Loucy (cell line): ENCODE results near the gene MYCBP2.
"Not testable (repeated sequence)": the region's sequence is repeated elsewhere in the genome, so short reads cannot be mapped to it uniquely, and the experiment has no call there.

Source experiments
- H2AFZ ChIP-seq: fragments of 200-600 bp; sonication (generic); 2 replicates; pipeline ENCODE4 v1.6.0; 2016; ENCODE audit warnings: antibody characterized with exemption, mild to moderate bottlenecking, low read length, moderate library complexity
- H3F3A ChIP-seq: fragments of 200-600 bp; 2 replicates; pipeline ENCODE4 v1.6.0; 2016; ENCODE audit warnings: antibody characterized with exemption, low read depth, mild to moderate bottlenecking
- H3K27me3 ChIP-seq: fragments of 200-600 bp; sonication (generic); 2 replicates; pipeline ENCODE4 v1.6.1; 2014; ENCODE audit warnings: low read length, mild to moderate bottlenecking; ENCODE audit not compliant: insufficient read depth, poor library complexity, severe bottlenecking
- H3K36me3 ChIP-seq: fragments of 200-600 bp; sonication (generic); 2 replicates; pipeline ENCODE4 v1.6.1; 2016; ENCODE audit warnings: low read length; ENCODE audit not compliant: insufficient read depth
- H3K4me1 ChIP-seq: fragments of 200-600 bp; sonication (generic); 2 replicates; pipeline ENCODE4 v1.5.1; 2014; ENCODE audit warnings: low read length, mild to moderate bottlenecking; ENCODE audit not compliant: insufficient read depth, poor library complexity, severe bottlenecking
- H3K4me2 ChIP-seq: fragments of 200-600 bp; sonication (generic); 2 replicates; pipeline ENCODE4 v1.6.0; 2014; ENCODE audit warnings: antibody characterized with exemption, low read length, low read depth, mild to moderate bottlenecking; ENCODE audit not compliant: poor library complexity, severe bottlenecking
- H3K4me3 ChIP-seq: fragments of 200-600 bp; sonication (generic); 2 replicates; pipeline ENCODE4 v1.5.1; 2014; ENCODE audit warnings: low read length, mild to moderate bottlenecking, mixed read lengths; ENCODE audit not compliant: poor library complexity, severe bottlenecking
- H3K79me2 ChIP-seq: fragments of 200-600 bp; sonication (generic); 2 replicates; pipeline ENCODE4 v1.6.1; 2014; ENCODE audit warnings: low read length; ENCODE audit not compliant: insufficient read depth
- H3K9ac ChIP-seq: fragments of 200-600 bp; sonication (generic); 2 replicates; pipeline ENCODE4 v1.6.0; 2014; ENCODE audit warnings: mild to moderate bottlenecking, low read depth, low read length, moderate library complexity; ENCODE audit not compliant: poor library complexity, severe bottlenecking
- H3K9me2 ChIP-seq: fragments of 200-600 bp; sonication (generic); replicated peaks from 2 replicates; pipeline ENCODE4 v1.6.1; 2016; ENCODE audit warnings: low read depth, low read length, mixed read lengths
- H3K9me3 ChIP-seq: fragments of 200-600 bp; sonication (generic); 2 replicates; pipeline ENCODE4 v1.6.1; 2014; ENCODE audit warnings: mild to moderate bottlenecking, antibody characterized with exemption, low read length, low read depth; ENCODE audit not compliant: insufficient read depth
- H4K20me1 ChIP-seq: fragments of 200-600 bp; sonication (generic); 2 replicates; pipeline ENCODE4 v1.6.0; 2014; ENCODE audit warnings: antibody characterized with exemption, low read length, mild to moderate bottlenecking; ENCODE audit not compliant: insufficient read depth, poor library complexity, severe bottlenecking
- CTCF ChIP-seq: fragments of 200-600 bp; sonication (generic); conservative IDR thresholded peaks from 2 replicates; pipeline ENCODE4 v1.5.1; 2014; ENCODE audit warnings: mild to moderate bottlenecking, antibody characterized with exemption, low read length
- EZH2phosphoT487 ChIP-seq: fragments of 200-600 bp; IDR thresholded peaks from 2 replicates; pipeline ENCODE4 v1.6.1; 2018; ENCODE audit warnings: antibody characterized with exemption, mild to moderate bottlenecking, moderate library complexity, borderline replicate concordance

The MYCBP2 gene

GRCh38 chr13:77289851-77290250, 37.0 kb downstream of the MYCBP2 start:
- Histone ChIP-seq H3K36me3 (peaks cover 77% of the 10 kb centered on the region), H3K79me2 (peaks cover 31% of the 10 kb centered on the region), H3F3A (no peaks in the 10 kb centered on the region)

GRCh38 chr13:77285632-77286031, 41.3 kb downstream of the MYCBP2 start:
- not testable (repeated sequence) for H3F3A ChIP-seq, H3K4me3 ChIP-seq, H3K27me3 ChIP-seq, H3K4me1 ChIP-seq, H2AFZ ChIP-seq, H3K4me2 ChIP-seq, H3K9me3 ChIP-seq, H3K9ac ChIP-seq, H3K9me2 ChIP-seq
- peaks cover 21% of the 10 kb centered on the region for H4K20me1 ChIP-seq
- H3K79me2 ChIP-seq, result peaks cover 29% of the 10 kb centered on the region
- H3K36me3 ChIP-seq, result peaks cover 65% of the 10 kb centered on the region

More at GRCh38 chr13:77289851-77290250, 37.0 kb downstream of the MYCBP2 start:
- TF ChIP-seq CTCF (no peak), EZH2phosphoT487 (no peak)
- Histone ChIP-seq H3K9ac (no peak overlapping the region), H3K4me1 (peaks cover 8% of the 10 kb centered on the region), H3K4me2 (no peak overlapping the region), H2AFZ (no peak overlapping the region), H3K4me3 (no peak overlapping the region), H3K9me3 (no peaks in the 10 kb centered on the region), H3K9me2 (no peaks in the 10 kb centered on the region), H4K20me1 (peaks cover 18% of the 10 kb centered on the region), H3K27me3 (no peaks in the 10 kb centered on the region)

GRCh38 chr13:77285098-77285497, 41.8 kb downstream of the MYCBP2 start:
- H2AFZ ChIP-seq, result no peak overlapping the region
- no peaks in the 10 kb centered on the region for H3K27me3 ChIP-seq
- TF ChIP-seq EZH2phosphoT487, result no peak
- TF ChIP-seq CTCF, result no peak
- H3K4me1 ChIP-seq, result peaks cover 8% of the 10 kb centered on the region
- H3K9ac ChIP-seq, result no peak overlapping the region
- no peaks in the 10 kb centered on the region for H3F3A ChIP-seq
- no peak overlapping the region for H3K4me3 ChIP-seq
- no peaks in the 10 kb centered on the region for H3K9me3 ChIP-seq
- no peaks in the 10 kb centered on the region for H3K9me2 ChIP-seq
- peaks cover 28% of the 10 kb centered on the region for H3K79me2 ChIP-seq
- H4K20me1 ChIP-seq, result peaks cover 21% of the 10 kb centered on the region
- no peak overlapping the region for H3K4me2 ChIP-seq
- H3K36me3 ChIP-seq, result peaks cover 65% of the 10 kb centered on the region

- H3K36me3 ChIP-seq, result peaks cover 64% of the 10 kb centered on the region; the same call in 1 of the 2 replicates
- H3K79me2 ChIP-seq, result no peaks in the 10 kb centered on the region; the same call in 1 of the 2 replicates
- H3K4me1 ChIP-seq, result no peaks in the 10 kb centered on the region
- TF ChIP-seq CTCF (no peak; the same call in 1 of the 2 replicates), EZH2phosphoT487 (no peak)
- no peaks in the 10 kb centered on the region for H3K9me2 ChIP-seq
- H3K4me2 ChIP-seq, result no peak overlapping the region
- H4K20me1 ChIP-seq, result no peaks in the 10 kb centered on the region
- H3K9me3 ChIP-seq, result no peaks in the 10 kb centered on the region
- no peaks in the 10 kb centered on the region for H3F3A ChIP-seq
- H3K9ac ChIP-seq, result no peak overlapping the region
- no peaks in the 10 kb centered on the region for H3K27me3 ChIP-seq
- H2AFZ ChIP-seq, result no peak overlapping the region
- H3K4me3 ChIP-seq, result no peak overlapping the region
These were observed 52.8 kb downstream of the MYCBP2 start for GRCh38 chr13:77274126-77274525.
